HT1080 (cell line): ENCODE results near the gene TMEM134. TPM values are rescaled to one million over a fixed set of nuclear protein-coding genes. Genes with fewer than 3 reads are reported as not detected.
"Not testable (repeated sequence)": the region's sequence is repeated elsewhere in the genome, so short reads cannot be mapped to it uniquely, and the experiment has no call there.

Experiments used
- DNase-seq: peaks from one replicate; pipeline ENCODE4 v3.0.0-alpha.2; 2015; ENCODE audit warnings: low read depth
- polyA plus RNA-seq, 2 experiments: library from polyadenylated mRNA; depleted of rRNA; stranded (reverse); fragments of >200 nt; gene quantifications; 2 replicates each; pipeline ENCODE4 v1.2.3, GENCODE V29; 2015
- total RNA-seq: library from RNA; depleted of rRNA; stranded (reverse); fragments of >200 nt; shearing (Covaris generic); gene quantifications from 2 replicates; pipeline ENCODE4 v1.2.3, GENCODE V29; 2014; rRNA removed

The TMEM134 gene, protein sequence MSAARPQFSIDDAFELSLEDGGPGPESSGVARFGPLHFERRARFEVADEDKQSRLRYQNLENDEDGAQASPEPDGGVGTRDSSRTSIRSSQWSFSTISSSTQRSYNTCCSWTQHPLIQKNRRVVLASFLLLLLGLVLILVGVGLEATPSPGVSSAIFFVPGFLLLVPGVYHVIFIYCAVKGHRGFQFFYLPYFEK
- total RNA-seq: 3.3 and 6.9 TPM in 2 replicates
- 67.9 and 86.0 TPM in 2 replicates for polyA plus RNA-seq (2015; cell fraction: cytosol; rRNA removed)
- polyA plus RNA-seq (2015; cell fraction: nucleus; rRNA removed): 50.6 and 55.5 TPM in 2 replicates

GRCh38 chr11:67468759-67469507 lies at the start of gene TMEM134:
Gene TMEM134 (minus strand): TSS chr11:67469251. CDS start chr11:67469192, 59 bp downstream.
- peak; percentile 74 for DNase-seq

DNA sequence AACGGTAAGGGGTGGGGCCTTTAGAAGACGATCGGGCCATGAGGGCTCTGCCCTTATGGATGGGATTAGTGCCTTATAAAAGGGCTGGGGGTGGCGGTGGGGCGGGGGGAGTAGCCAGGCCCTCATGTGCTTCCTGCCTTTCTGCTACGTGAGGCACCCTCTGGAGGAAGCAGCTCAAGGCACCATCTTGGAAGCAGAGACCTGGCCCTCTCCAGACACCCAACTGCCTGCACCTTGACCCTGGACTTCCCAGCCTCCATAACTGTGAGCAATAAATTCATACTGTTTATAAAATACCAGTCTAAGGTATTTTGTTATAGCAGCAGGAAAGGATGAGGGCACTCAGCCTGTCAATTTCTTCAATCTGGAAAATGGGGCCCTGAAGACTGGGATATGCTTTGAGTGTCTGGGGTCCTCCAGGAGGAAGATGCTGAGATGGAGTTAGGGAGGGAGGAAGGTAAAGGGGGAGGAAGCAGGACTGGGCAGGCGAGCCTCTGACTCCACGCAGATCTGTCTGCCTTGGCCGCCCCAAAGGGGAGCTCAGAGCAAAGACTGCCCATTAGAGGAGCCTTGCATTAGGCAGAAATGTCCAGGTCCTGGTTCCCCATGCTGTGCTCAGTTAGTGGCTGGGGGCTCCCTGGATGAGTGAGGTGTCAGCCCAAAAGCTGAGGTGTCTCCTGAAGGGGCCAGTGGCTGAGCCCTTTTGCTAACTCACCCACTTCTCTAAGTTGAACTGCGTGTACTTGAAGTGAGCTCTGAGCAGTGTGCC lies 48.9 kb upstream of the TMEM134 start:
- DNase-seq: no peak

GRCh38 chr11:67516806-67517205 lies 47.8 kb upstream of the TMEM134 start:
- no peak for DNase-seq

GRCh38 chr11:67514116-67514515 lies 45.1 kb upstream of the TMEM134 start:
- no peak for DNase-seq

DNA sequence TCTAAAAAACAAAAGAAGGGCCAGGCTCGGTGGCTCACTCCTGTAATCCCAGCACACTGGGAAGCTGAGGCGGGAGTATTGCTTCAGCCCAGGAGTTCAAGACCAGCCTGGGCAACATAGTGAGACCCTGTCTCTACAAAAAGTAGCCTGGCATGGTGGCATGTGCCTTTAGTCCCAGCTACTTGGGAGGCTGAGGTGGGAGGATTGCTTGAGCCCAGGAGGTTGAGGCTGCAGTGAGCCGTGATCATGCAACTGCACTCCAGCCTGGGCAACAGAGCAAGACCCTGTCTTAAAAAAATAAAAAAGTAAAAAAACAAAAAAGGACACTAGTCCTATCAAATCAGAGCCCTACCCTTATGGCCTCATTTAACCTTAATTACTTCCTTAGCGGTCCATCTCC lies 42.5 kb upstream of the TMEM134 start:
- DNase-seq: not testable (repeated sequence)

DNA sequence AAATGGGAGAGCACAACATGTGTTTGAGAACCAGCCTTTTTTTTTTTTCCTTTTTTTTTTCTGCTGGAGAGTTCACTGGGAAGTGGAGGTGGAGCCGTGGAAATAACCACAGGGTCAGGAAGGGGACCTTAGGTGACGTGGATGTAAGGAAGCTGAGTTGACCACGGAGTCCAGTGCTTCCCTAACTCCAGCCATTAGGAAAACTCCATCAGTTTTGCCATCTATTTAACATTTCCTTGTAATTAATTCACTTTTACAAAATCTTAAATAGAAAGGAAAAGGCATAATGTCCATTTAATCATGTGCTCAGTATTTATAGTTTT lies 40.9 kb upstream of the TMEM134 start:
- DNase-seq: no peak

- peak; percentile 91 for DNase-seq
These were observed 39.6 kb upstream of the TMEM134 start for GRCh38 chr11:67508486-67509121.

DNA sequence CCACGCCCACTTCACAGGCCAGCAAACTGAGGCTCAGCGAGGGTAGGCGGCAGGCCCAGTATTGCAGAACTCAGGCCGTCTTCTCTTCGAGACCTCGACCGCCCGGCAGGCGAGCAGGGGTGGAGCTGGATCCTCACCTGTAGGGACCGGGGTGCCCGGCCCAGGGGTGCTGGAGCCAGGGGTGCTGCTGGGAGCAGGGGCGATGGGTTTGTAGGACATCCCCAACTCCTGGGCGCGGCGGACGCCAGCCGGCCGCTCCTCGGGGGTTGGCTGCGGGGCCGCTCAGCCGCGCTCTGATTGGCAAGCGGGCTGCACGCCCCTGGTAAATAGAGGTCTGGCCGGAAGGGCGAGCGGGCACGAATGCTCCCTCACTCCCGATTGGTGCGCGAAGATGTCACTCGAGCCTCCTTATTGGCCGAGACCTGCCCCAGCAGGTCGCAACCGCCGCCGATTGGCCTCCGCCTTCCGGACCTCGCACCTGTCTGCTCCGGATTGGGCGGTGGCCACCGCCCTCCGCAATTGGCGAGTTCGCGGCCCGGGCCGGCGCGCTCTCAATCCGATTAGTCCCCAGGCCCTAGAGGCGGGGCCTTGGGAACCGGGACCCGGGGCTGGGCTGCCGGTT lies 38.9 kb upstream of the TMEM134 start, which contains the start of gene CDK2AP2:
TSS of gene CDK2AP2 (minus strand) at position 299 of the 622 bp plus-strand sequence. CDS start at position 219, 80 bp downstream.
- DNase-seq: peak; percentile 100

- DNase-seq: no peak
These were observed 38.3 kb upstream of the TMEM134 start for GRCh38 chr11:67507242-67507863.

GRCh38 chr11:67506426-67507051 lies 37.5 kb upstream of the TMEM134 start:
- DNase-seq: no peak

DNA sequence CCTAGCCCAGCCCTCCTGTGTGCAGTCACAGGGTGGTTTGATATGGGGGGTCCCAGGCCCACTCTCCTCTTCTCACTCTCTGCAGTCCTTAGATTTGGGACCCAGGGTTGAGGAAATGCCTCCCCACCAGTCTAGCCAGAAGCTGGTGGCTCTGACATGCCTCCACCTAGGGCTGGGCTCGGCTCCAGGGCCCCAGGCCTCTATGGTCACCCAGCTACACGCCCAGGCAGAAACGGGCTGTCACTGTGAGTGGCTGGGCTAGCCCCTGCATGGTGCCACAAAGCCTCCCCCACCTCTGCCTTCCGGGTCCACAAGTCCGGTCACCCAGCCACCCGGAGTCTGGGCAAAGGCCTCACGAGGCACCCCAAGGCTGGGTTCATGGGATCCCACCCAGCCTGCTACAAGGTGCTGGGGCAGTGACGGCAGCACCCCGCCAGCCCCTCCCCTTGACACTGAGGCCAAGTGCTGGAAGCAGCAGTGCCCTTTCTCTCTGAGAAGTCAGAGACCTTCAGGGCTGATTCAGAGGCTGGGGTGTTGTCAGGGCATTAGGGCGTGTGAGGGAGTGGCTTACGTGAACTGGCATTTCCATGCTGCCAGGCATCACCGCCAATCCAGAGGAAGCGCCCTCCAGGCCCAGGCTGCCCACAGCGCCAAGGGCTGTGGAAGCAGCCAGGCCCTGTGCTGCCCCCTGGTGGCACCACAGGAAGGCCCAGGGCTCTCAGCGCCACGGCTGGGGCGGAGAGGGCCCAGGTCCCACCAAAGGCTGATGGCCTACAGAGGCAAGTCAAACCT lies 36.8 kb upstream of the TMEM134 start:
- DNase-seq: peak; percentile 90

GRCh38 chr11:67504950-67505581 lies 36.0 kb upstream of the TMEM134 start, which contains the start of gene PITPNM1:
Gene PITPNM1 (minus strand): TSS chr11:67505363. CDS start chr11:67504180, 1,183 bp downstream.
- DNase-seq: no peak

DNA sequence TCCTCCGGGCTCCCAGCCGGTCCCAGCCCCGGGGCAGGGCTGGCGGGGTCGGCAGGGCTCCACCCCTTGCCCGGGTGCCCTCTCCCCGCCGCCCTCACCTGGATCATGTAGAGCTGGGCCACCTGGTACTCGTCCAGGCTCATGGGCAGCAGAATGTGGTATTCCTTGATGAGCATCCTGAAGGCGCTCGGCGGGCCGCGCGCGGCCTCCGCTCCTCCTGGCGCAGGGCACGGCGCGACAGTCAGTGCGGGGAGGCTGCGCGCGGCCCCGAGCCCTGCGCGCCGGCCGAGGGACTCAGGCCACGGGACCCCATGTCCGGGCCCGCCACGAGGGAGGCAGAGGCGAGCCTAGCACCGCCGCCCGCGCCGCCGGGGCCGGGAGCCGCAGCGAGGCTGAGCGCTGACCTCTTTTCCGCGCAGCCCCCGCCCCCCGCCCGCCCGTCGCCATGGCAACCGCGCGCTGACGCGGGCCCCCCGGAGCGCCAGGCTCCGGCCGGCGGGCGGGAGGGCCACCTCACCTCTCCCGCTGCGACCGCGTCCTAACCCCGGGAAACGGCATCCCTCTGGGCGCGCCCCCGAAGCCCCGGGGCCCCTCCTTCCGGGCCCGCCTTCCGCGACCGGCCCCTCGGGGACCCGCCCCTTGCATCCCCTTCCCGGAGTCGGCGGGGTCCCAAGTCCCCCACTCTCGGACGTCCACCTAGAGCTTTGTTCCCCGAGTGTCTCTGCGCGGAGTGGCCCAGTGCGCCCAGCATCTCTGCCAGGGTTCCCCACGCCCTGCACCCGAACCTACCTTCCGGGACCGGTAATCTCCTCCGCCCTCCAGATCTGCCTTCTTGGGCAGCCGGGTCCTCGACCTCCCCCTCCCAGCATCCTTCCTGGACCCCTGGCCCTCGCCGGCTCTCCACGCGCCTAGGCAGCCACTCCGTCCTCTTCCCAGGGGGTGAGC lies 35.2 kb upstream of the TMEM134 start:
- DNase-seq: no peak

DNA sequence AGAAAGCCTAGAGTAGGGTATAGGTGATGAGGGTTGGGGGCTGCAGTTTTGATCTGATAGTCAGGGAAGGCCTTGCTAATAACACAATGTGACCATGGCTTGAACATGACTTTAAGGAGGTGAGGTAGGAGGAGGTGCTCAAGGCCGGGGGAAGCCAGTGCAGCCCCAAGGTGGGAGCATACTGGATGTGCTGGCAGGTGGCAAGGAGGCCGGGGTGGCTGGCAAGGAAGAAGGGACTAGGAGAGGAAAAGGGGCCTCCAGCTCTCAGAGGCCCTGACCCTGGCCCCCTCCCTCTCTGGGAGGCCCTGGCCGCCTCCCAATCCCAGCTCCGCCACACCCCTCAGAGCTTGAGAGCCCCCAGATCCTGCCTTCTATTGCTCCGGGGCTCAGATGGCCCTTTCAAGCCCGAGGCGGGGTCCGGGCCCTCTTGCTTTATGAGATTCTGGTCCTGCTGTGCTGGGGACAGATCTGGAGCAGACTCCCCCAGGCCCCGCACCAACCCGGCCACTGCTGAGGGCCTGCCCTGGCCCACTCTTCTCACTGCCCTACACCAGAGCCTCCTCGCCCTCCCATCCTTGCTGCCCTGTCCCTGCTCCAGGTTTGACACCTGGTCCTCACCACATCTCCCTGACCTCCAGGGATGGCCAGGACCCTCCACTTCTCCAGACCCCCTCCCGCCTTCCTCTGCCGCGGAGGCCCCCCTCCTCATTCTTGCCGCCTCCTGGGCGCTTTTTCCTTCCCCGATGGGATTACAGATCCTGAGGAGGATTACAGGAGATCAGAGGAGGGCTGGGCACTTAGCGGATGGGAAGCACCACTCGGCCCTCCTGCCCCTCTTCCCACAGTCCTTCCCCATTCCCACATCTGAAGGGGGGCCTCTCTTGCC lies 34.3 kb upstream of the TMEM134 start:
- DNase-seq: no peak

DNA sequence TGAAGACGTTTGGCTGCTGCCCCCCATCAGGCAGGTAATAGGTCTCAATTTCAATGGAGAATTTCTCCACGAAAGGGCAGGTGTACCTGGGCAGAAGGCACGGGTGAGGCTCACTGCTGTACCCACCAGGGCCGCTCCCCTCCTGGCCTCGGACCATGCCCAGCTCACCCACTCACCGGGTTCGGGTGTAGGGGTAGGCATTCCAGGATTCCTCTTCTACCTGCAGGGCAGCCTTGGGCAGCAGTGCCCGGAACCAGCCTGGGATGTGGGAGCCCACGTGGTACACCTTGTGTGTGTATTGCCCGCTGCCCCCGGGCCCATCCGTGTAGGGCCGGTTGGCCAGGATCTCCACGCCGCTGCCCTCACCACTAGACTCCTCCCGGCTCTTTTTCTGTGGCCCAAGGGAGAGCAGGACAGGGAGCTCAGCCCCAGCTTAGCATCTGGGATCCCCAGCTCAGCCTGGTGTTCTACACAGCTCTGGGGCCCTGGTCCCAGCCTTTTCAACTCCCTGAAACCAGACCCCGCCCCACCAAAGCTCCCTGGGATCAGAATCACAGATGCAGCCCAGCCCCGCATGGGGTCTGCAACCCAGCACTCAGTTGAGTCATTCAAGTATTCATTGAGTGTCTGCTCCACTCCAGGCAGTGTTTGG lies 33.4 kb upstream of the TMEM134 start:
- no peak for DNase-seq

DNA sequence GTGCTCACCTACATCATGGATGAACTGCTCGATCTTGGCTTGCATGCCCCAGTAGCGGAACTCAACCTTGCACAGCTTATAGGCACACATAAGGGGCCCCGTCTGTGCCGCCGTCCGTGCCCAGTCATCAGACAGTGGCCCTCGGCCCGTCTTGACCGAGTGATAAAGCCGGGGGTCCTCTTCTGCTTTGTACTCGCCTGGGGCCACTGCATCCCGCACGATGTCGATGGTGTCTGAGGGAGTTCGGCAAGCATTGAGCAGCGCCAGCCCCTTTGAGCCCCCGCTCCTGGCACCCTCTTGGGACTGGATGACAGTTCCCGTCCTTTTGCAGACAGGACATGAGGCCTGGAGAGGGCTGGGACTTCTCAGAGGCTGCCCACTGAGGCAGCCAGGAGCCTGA lies 32.8 kb upstream of the TMEM134 start:
- no peak for DNase-seq
